ENCODE data around the gene IGF2BP2.
A peak's percentile ranks its signal among the peaks of the same experiment; 100 is the strongest.

Gene IGF2BP2

GRCh38 chr3:185827595-185828344, 2.9 kb upstream of the IGF2BP2 start:
- peaks cover 68% of the 10 kb centered on the region for H3K27me3 ChIP-seq
- H3K9me3 ChIP-seq, result no peaks in the 10 kb centered on the region
- no peak for TF ChIP-seq CTCF (IDR thresholded peaks at IDR 0.05)
- H3K4me3 ChIP-seq (ENCODE audit: low read depth in 1 of 2, low read length in 1 of 2), result no peak overlapping the region
- H3K36me3 ChIP-seq, result no peaks in the 10 kb centered on the region
- no peak overlapping the region for H3K27ac ChIP-seq
- H3K4me1 ChIP-seq (ENCODE audit: control insufficient read depth in 1 of 2, insufficient read depth in 1 of 2, low read depth in 1 of 2, low read length in 1 of 2), result peaks cover 24 to 26% of the 10 kb centered on the region in 2 experiments

DNA sequence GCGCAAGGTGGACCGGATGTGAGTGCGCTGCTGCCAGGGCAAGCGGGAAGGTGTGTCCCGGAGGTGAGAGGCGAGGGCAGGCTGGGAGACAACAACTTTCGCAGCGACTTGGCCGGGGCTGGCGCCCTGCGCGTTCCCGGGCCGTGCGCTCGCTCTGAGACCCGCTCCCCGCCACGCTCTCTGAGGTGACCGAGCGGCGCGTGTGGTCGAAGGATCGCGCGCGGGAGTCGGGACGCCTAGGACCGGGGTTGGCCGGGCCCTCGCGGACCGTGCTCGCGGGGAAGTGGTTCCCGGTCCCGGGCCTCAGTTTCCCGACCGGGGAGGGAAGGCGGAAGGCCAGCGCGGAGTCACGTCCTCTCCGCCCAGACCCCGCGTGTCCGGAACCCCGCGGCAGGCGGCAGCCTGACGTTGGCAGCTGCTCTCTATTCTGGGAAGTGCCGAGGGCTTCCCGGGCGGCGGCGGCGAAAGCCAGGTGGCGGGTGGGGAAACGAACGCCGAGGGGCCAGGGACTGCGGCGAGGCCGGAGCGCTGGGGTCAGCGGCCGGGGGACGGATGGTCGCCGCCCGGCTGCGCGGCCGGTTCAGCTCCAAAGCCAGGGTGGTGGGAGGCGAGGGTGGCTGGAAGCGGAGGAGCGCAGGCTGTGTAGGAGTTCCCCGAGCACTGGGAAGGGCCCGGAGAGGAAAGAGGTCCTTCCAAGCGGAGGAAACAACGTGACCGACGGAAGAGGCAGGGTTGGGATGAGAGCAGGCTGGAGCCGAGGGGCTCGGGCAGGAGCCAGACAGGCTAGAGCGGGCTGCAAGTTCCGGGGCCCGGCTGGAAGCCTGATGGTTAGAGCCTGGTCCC, 1.0 kb upstream of the IGF2BP2 start:
- Histone ChIP-seq H3K4me3 (ENCODE audit: low read depth in 1 of 2, low read length in 1 of 2) (peak overlapping the region; percentile 55 to 69), H3K27ac (no peak overlapping the region)
- TF ChIP-seq CTCF (IDR thresholded peaks at IDR 0.05), result no peak

DNA sequence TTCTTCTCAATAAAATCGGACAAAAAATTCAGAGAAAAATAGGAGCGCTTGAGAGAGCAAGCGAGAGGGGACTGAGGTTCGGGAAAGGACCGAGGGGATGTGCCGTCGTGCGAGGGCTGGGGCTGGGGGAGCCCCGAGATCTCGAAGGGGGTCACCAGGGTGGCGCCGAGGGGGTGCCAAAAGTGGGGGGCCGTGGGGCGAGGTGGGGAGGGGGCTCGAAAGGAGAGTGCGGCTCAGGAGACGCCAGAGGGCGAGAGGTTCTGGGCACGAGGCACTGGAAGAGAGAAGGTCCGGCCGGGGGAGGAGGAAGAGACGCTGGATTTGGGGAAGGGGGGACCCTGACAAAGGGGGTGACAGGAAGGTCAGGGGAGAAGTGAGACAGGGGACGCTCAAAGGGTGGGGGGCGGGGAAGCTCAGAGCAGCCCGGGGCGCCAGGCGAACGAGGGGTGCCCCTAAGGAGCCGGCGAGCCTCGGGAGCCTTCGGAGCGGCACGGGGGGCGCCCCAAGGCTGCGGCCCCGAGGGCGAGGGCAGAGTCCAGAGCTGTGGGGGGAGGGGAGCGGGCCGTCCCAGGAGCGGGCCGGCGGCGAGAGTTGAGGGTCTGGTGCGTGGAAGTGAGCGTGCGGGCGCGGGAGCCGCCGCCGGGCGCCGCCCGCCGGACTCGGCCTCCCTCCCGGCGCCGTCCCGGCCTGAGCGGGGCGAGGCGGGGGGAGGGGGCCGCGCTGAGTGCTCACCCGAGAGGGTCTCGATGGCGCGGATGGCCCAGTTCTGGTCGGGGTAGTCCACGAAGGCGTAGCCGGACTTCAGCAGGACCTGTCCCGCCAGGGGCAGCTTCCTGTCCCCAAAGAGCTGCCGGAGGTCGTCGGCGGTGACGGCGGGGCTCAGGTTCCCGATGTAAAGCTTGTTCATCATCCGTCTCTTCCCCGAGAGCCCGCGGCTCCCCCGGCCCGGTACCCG, 514 bp downstream of the IGF2BP2 start:
- no peak for TF ChIP-seq CTCF (IDR thresholded peaks at IDR 0.05)
- Histone ChIP-seq H3K27ac (no peak overlapping the region), H3K4me1 (ENCODE audit: control insufficient read depth in 1 of 2, insufficient read depth in 1 of 2, low read depth in 1 of 2, low read length in 1 of 2) (peaks cover 25 to 31% of the 10 kb centered on the region in 2 experiments), H3K4me3 (ENCODE audit: low read depth in 1 of 2, low read length in 1 of 2) (peak overlapping the region; percentile 62 to 68), H3K9me3 (no peaks in the 10 kb centered on the region), H3K36me3 (no peaks in the 10 kb centered on the region), H3K27me3 (peaks cover 70% of the 10 kb centered on the region)

More for the DNA sequence above, 1.0 kb upstream of the IGF2BP2 start:
- peaks cover 25 to 31% of the 10 kb centered on the region in 2 experiments for H3K4me1 ChIP-seq (ENCODE audit: control insufficient read depth in 1 of 2, insufficient read depth in 1 of 2, low read depth in 1 of 2, low read length in 1 of 2)
- peaks cover 70% of the 10 kb centered on the region for H3K27me3 ChIP-seq
- no peaks in the 10 kb centered on the region for H3K9me3 ChIP-seq
- no peaks in the 10 kb centered on the region for H3K36me3 ChIP-seq

DNA sequence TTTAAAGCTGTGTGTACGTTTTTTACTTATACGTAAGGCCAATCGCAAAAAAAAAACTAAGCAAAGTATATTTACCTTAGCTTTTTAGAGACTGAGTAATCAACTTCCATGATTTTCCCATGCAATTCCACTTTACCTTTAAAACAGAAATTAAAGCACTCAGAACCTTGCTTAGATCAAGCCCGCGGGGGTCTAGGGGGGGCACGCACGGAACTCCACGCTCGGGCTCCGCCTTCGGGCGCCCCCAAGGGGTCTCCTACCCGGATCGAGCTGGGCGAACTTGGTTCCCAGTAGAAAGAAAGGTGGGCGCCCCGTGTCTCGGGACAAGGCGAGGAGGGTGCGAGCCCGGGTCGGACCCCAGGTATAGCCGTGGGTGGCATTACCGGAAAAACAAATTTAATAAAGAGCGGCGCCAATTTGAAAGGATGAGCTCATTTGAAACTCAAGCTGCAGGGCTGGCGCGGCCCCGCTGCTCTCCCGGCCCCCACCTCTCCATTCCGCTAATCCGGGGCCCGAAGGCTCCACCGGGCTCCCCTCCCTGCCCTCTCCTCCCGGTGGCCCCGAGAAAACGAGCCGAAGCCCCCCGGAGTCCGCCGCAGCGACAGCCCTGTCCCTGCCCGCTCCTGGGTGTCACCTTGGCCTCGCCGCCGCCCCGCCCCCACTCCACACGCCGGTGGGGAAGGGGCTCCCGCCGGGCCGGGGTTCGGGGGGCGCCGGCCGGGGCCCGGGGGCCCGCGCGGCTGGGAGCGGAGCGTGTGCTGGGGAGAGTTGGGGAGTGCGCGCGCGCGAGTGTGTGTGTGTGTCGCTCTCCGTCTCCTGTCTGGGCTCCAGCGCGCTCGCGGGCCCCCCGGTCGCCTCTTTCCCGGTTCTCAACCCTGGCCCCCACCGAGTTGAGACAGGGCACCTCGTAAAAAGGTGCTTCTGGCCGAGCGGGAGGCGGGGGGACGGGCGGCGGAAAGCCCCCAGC, 1.5 kb downstream of the IGF2BP2 start:
- H3K9me3 ChIP-seq, result no peaks in the 10 kb centered on the region
- peak overlapping the region; percentile 62 to 68 for H3K4me3 ChIP-seq (ENCODE audit: low read depth in 1 of 2, low read length in 1 of 2)
- H3K4me1 ChIP-seq (ENCODE audit: control insufficient read depth in 1 of 2, insufficient read depth in 1 of 2, low read depth in 1 of 2, low read length in 1 of 2), result peaks cover 25 to 31% of the 10 kb centered on the region in 2 experiments
- H3K27me3 ChIP-seq, result peaks cover 69% of the 10 kb centered on the region
- no peak for TF ChIP-seq CTCF (IDR thresholded peaks at IDR 0.05)
- no peaks in the 10 kb centered on the region for H3K36me3 ChIP-seq
- H3K27ac ChIP-seq, result no peak overlapping the region

All from neutrophil (primary cell).